ENCODE measurements around the gene LFNG.

- TF ChIP-seq, protein P1, sequence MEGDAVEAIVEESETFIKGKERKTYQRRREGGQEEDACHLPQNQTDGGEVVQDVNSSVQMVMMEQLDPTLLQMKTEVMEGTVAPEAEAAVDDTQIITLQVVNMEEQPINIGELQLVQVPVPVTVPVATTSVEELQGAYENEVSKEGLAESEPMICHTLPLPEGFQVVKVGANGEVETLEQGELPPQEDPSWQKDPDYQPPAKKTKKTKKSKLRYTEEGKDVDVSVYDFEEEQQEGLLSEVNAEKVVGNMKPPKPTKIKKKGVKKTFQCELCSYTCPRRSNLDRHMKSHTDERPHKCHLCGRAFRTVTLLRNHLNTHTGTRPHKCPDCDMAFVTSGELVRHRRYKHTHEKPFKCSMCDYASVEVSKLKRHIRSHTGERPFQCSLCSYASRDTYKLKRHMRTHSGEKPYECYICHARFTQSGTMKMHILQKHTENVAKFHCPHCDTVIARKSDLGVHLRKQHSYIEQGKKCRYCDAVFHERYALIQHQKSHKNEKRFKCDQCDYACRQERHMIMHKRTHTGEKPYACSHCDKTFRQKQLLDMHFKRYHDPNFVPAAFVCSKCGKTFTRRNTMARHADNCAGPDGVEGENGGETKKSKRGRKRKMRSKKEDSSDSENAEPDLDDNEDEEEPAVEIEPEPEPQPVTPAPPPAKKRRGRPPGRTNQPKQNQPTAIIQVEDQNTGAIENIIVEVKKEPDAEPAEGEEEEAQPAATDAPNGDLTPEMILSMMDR (conservative IDR thresholded peaks at IDR 0.05 in 1 of 2, IDR thresholded peaks at IDR 0.05 in 1 of 2; ENCODE audit: extremely low read depth in 1 of 2, insufficient read depth in 1 of 2, low read depth in 1 of 2, low read length in 2 of 2) = no peak
- no peak for TF ChIP-seq EZH2 (IDR thresholded peaks at IDR 0.05; ENCODE audit: borderline replicate concordance, low read length)
Observed at GRCh38 chr7:2569421-2569820, 49.8 kb downstream of the LFNG start.
